Thyroid gland (tissue), 4 donors: ENCODE measurements around the gene BGN. TPM values are rescaled to one million over a fixed set of nuclear protein-coding genes. Genes with fewer than 3 reads are reported as not detected.

Experiments
- DNase-seq, 2 donors: peaks; one replicate each; pipeline ENCODE4 v3.0.0-alpha.2; 2019
- H3K27ac ChIP-seq, 3 donors: fragments of 200-600 bp; sonication (generic); 1 replicate in 2 of 3; 2 replicates in 1 of 3; pipeline ENCODE4 v1.5.1; 2016 to 2019; ENCODE audit warnings: mild to moderate bottlenecking in 1 of 3, moderate library complexity in 1 of 3
- H3K27me3 ChIP-seq: fragments of 200-600 bp; sonication (generic); one replicate; pipeline ENCODE4 v1.5.1; 2019
- H3K36me3 ChIP-seq, 2 donors: fragments of 200-600 bp; sonication (generic); one replicate each; pipeline ENCODE4 v1.5.1; 2016 to 2019
- H3K4me1 ChIP-seq, 2 donors: fragments of 200-600 bp; sonication (generic); one replicate each; pipeline ENCODE4 v1.5.1; 2017 to 2019
- H3K4me3 ChIP-seq, 3 donors: fragments of 200-600 bp; sonication (generic); replicated peaks in 1 of 3; 1 replicate in 2 of 3; 2 replicates in 1 of 3; pipeline ENCODE4 v1.5.1; 2016; ENCODE audit warnings: mild to moderate bottlenecking in 1 of 3
- H3K9me3 ChIP-seq: fragments of 200-600 bp; sonication (generic); one replicate; pipeline ENCODE4 v1.5.1; 2017
- CTCF ChIP-seq, 6 experiments: fragments of 200-600 bp in 3 of 6; fragments of 450-650 bp in 3 of 6; sonication (generic) in 3 of 6; IDR thresholded peaks; one replicate each; pipeline ENCODE4 v1.5.1; 2016 to 2019; ENCODE audit warnings: antibody characterized with exemption in 6 of 6, mild to moderate bottlenecking in 2 of 6, inconsistent platforms in 1 of 6, moderate library complexity in 1 of 6
- POLR2A ChIP-seq, 2 donors: fragments of 450-650 bp; IDR thresholded peaks; one replicate each; pipeline ENCODE4 v1.6.1; 2017; ENCODE audit warnings: antibody characterized with exemption in 2 of 2, mild to moderate bottlenecking in 2 of 2, moderate library complexity in 1 of 2
- WGBS, 2 donors: methylation state at CpG; one replicate each; pipeline ENCODE4 v1.1.5; 2017; 5-methylcytosine and 5-hydroxymethylcytosine counted together
- intact Hi-C: fragments of 100-400 bp; cut with DNase I; formaldehyde crosslinking; loops from one replicate; pipeline ENCODE4 v1.15.1; 2023
- total RNA-seq, 4 donors: library from RNA; depleted of rRNA; stranded (reverse); fragments of >200 nt; gene quantifications; one replicate each; pipeline ENCODE4 v1.2.3, GENCODE V29; 2016

Gene BGN
- total RNA-seq, 4 donors from 2014 or later, result 51.0 to 84.0 (median 68.6) TPM

GRCh38 chrX:153509592-153509991 lies 14.8 kb downstream of the BGN start:
- DNase-seq, result no peak
- H3K4me1 ChIP-seq, result no peaks in the 10 kb centered on the region
- H3K27ac ChIP-seq, result no peak overlapping the region
- intact Hi-C loops, result no loop called here
- H3K36me3 ChIP-seq, result no peaks in the 10 kb centered on the region
- no peaks in the 10 kb centered on the region for H3K9me3 ChIP-seq
- TF ChIP-seq CTCF (IDR thresholded peaks at IDR 0.05) (no peak), POLR2A (IDR thresholded peaks at IDR 0.05) (no peak)
- H3K4me3 ChIP-seq, result no peak overlapping the region
- H3K27me3 ChIP-seq, result no peaks in the 10 kb centered on the region
- 85% methylated on average over 14 of the region's 14 CpGs; no CpG with 5 or more reads in 1 of the 2 donors for WGBS, 2 donors

- Histone ChIP-seq H3K27ac (no peak overlapping the region), H3K4me3 (no peak overlapping the region), H3K4me1 (no peaks in the 10 kb centered on the region), H3K27me3 (no peaks in the 10 kb centered on the region), H3K9me3 (no peaks in the 10 kb centered on the region), H3K36me3 (no peaks in the 10 kb centered on the region)
- intact Hi-C loops, result no loop called here
- no peak for DNase-seq
- 54 to 72% methylated on average over 5 to 10 of the region's 11 CpGs for WGBS, 2 donors
- TF ChIP-seq POLR2A (IDR thresholded peaks at IDR 0.05) (no peak), CTCF (IDR thresholded peaks at IDR 0.05) (no peak)
Measured at GRCh38 chrX:153510383-153510782, 15.6 kb downstream of the BGN start.

GRCh38 chrX:153511784-153512500 lies 17.2 kb downstream of the BGN start:
- no peak for TF ChIP-seq CTCF (IDR thresholded peaks at IDR 0.05)
- no peak for TF ChIP-seq POLR2A (IDR thresholded peaks at IDR 0.05)
- no peaks in the 10 kb centered on the region for H3K36me3 ChIP-seq
- DNase-seq, result no peak
- H3K9me3 ChIP-seq, result no peaks in the 10 kb centered on the region
- no peaks in the 10 kb centered on the region for H3K4me1 ChIP-seq
- intact Hi-C loops, result no loop called here
- H3K4me3 ChIP-seq, result no peak overlapping the region
- WGBS, 2 donors, result 93% methylated on average over 3 of the region's 17 CpGs; no CpG with 5 or more reads in 1 of the 2 donors
- H3K27ac ChIP-seq, result no peak overlapping the region
- H3K27me3 ChIP-seq, result no peaks in the 10 kb centered on the region

GRCh38 chrX:153512501-153512893 lies 17.7 kb downstream of the BGN start:
- intact Hi-C loops, result no loop called here
- WGBS, 2 donors, result 58 to 63% methylated on average over 3 of the region's 3 CpGs
- H3K4me3 ChIP-seq, result no peak overlapping the region
- no peaks in the 10 kb centered on the region for H3K4me1 ChIP-seq
- H3K27me3 ChIP-seq, result no peaks in the 10 kb centered on the region
- TF ChIP-seq POLR2A (IDR thresholded peaks at IDR 0.05), result no peak
- no peak for TF ChIP-seq CTCF (IDR thresholded peaks at IDR 0.05)
- no peaks in the 10 kb centered on the region for H3K36me3 ChIP-seq
- no peaks in the 10 kb centered on the region for H3K9me3 ChIP-seq
- DNase-seq, result no peak
- H3K27ac ChIP-seq, result no peak overlapping the region

GRCh38 chrX:153513265-153513664 lies 18.5 kb downstream of the BGN start:
- intact Hi-C loops, result no loop called here
- Histone ChIP-seq H3K4me3 (no peak overlapping the region), H3K27me3 (no peaks in the 10 kb centered on the region), H3K36me3 (no peaks in the 10 kb centered on the region), H3K4me1 (no peaks in the 10 kb centered on the region), H3K27ac (no peak overlapping the region), H3K9me3 (no peaks in the 10 kb centered on the region)
- no peak for DNase-seq
- 67 to 73% methylated on average over 4 to 5 of the region's 5 CpGs for WGBS, 2 donors
- TF ChIP-seq CTCF (IDR thresholded peaks at IDR 0.05), result no peak
- no peak for TF ChIP-seq POLR2A (IDR thresholded peaks at IDR 0.05)
